HEK293 (cell line): Measurements from ENCODE around the gene TMEM121B.

Experiments used
- CTCF ChIA-PET: fragments of 350-600 bp; formaldehyde crosslinking; extraction: SDS; loops from one replicate; lab custom pipeline; 2021; ENCODE audit warnings: antibody characterized with exemption; lab: Yijun Ruan, JAX
- POLR2A ChIA-PET: fragments of 300-600 bp; formaldehyde crosslinking; extraction: SDS; loops from one replicate; lab custom pipeline; 2020; ENCODE audit warnings: antibody characterized with exemption, inconsistent platforms; lab: Yijun Ruan, JAX
- H3K27ac ChIP-seq: fragments of 200-500 bp; sonication (Bioruptor generic); 2 replicates; pipeline ENCODE4 v1.5.1; 2014; ENCODE audit warnings: low read depth, low read length, control low read depth, inconsistent platforms; ENCODE audit errors: extremely low read depth
- H3K36me3 ChIP-seq, 2 experiments: fragments of 200-500 bp in 1 of 2; sonication (Bioruptor generic) in 1 of 2; 1 replicate in 1 of 2; 2 replicates in 1 of 2; pipeline ENCODE4 v1.5.1; 2014 to 2017; ENCODE audit warnings: inconsistent platforms in 2 of 2, low read length in 2 of 2; ENCODE audit not compliant: control insufficient read depth in 2 of 2, insufficient read depth in 1 of 2
- H3K4me1 ChIP-seq: fragments of 200-500 bp; sonication (Bioruptor generic); 2 replicates; pipeline ENCODE4 v1.5.1; 2014; ENCODE audit warnings: mild to moderate bottlenecking, low read length, inconsistent platforms; ENCODE audit not compliant: control insufficient read depth, insufficient read depth
- H3K4me3 ChIP-seq: 2 replicates; pipeline ENCODE4 v1.5.1; 2011; ENCODE audit warnings: low read depth, mild to moderate bottlenecking, control low read depth, low read length, moderate library complexity
- H3K9me3 ChIP-seq: fragments of 200-500 bp; sonication (Bioruptor generic); 2 replicates; pipeline ENCODE4 v1.5.1; 2014; ENCODE audit warnings: low read depth, low read length, inconsistent platforms; ENCODE audit not compliant: control insufficient read depth, insufficient read depth
- GLI2 ChIP-seq: fragments of 450-650 bp; formaldehyde crosslinking; IDR thresholded peaks from 2 replicates; pipeline ENCODE4; 2017; ENCODE audit warnings: missing biosample characterization, missing genetic modification characterization, low read depth, borderline replicate concordance
- KLF10 ChIP-seq: fragments of 450-650 bp; IDR thresholded peaks from 2 replicates; pipeline ENCODE4 v1.5.1; 2018; ENCODE audit warnings: missing biosample characterization, mild to moderate bottlenecking, missing genetic modification characterization
- SCRT1 ChIP-seq: fragments of 450-650 bp; formaldehyde crosslinking; IDR thresholded peaks from 2 replicates; pipeline ENCODE4 v1.5.1; 2016; ENCODE audit warnings: missing biosample characterization, missing genetic modification characterization, borderline replicate concordance
- ZFHX2 ChIP-seq: fragments of 450-650 bp; formaldehyde crosslinking; conservative IDR thresholded peaks from 2 replicates; pipeline ENCODE4 v1.5.1; 2016; ENCODE audit warnings: missing biosample characterization, missing genetic modification characterization
- ZNF112 ChIP-seq: fragments of 450-650 bp; formaldehyde crosslinking; IDR thresholded peaks from 2 replicates; pipeline ENCODE4 v1.5.0; 2017; ENCODE audit warnings: missing biosample characterization, missing genetic modification characterization
- ZNF211 ChIP-seq: fragments of 450-650 bp; formaldehyde crosslinking; IDR thresholded peaks from 2 replicates; pipeline ENCODE4 v1.5.1; 2016; ENCODE audit warnings: low read depth, missing biosample characterization, missing genetic modification characterization
- ZNF391 ChIP-seq: fragments of 450-650 bp; formaldehyde crosslinking; IDR thresholded peaks from 2 replicates; pipeline ENCODE4 v1.5.1; 2016; ENCODE audit warnings: low read depth, missing biosample characterization, missing genetic modification characterization, borderline replicate concordance
- ZNF473 ChIP-seq: fragments of 450-650 bp; formaldehyde crosslinking; IDR thresholded peaks from 2 replicates; pipeline ENCODE4 v1.5.1; 2017; ENCODE audit warnings: missing biosample characterization, missing genetic modification characterization
- ZNF555 ChIP-seq: fragments of 450-650 bp; formaldehyde crosslinking; conservative IDR thresholded peaks from 2 replicates; pipeline ENCODE4 v1.5.1; 2017; ENCODE audit warnings: missing biosample characterization, mild to moderate bottlenecking, missing genetic modification characterization, inconsistent platforms
- ZNF777 ChIP-seq: fragments of 450-650 bp; formaldehyde crosslinking; IDR thresholded peaks from 2 replicates; pipeline ENCODE4 v1.5.1; 2017; ENCODE audit warnings: missing biosample characterization, missing genetic modification characterization, borderline replicate concordance
- ZNF843 ChIP-seq: fragments of 450-650 bp; formaldehyde crosslinking; IDR thresholded peaks from 2 replicates; pipeline ENCODE4 v1.5.1; 2016; ENCODE audit warnings: missing biosample characterization, missing genetic modification characterization
- TF ChIP-seq, protein P1 (sequence below): fragments of 450-650 bp; formaldehyde crosslinking; IDR thresholded peaks from 2 replicates; pipeline ENCODE4 v1.5.1; 2016; ENCODE audit warnings: missing biosample characterization, missing genetic modification characterization
- TF ChIP-seq, protein P2 (sequence below): fragments of 450-650 bp; formaldehyde crosslinking; conservative IDR thresholded peaks from 2 replicates; pipeline ENCODE4 v1.5.1; 2016; ENCODE audit warnings: low read depth, missing biosample characterization, missing genetic modification characterization
- TF ChIP-seq, protein P3 (sequence below): fragments of 450-650 bp; IDR thresholded peaks from 2 replicates; pipeline ENCODE4 v1.5.1; 2018; ENCODE audit warnings: missing biosample characterization, mild to moderate bottlenecking, missing genetic modification characterization
- TF ChIP-seq, protein P4 (sequence below): fragments of 450-650 bp; formaldehyde crosslinking; IDR thresholded peaks from 2 replicates; pipeline ENCODE4 v1.5.1; 2016; ENCODE audit warnings: missing biosample characterization, missing genetic modification characterization
- TF ChIP-seq, protein P5 (sequence below): fragments of 450-650 bp; formaldehyde crosslinking; IDR thresholded peaks from 2 replicates; pipeline ENCODE4 v1.5.1; 2016; ENCODE audit warnings: missing biosample characterization, missing genetic modification characterization

The TMEM121B gene

DNA sequence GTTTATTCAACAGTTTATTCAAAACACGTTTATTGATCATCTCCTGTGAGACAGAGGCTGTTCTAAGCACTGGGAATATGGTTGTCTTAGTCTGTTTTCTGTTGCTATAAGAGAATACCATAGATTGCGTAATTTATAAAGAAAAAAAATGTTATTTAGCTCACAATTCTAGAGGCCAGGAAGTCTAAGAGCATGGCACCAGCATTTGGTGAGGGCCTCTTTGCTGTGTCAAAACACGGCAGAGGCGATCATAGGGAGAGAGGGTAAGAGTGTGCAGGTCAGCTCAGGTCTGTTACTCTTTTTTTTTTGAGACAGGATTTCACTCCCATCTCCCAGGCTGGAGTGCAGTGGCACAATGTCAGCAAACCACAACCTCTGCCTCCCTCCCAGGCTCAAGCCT lies 41.6 kb downstream of the TMEM121B start (continued):
- TF ChIP-seq ZNF473 = no peak
- TF ChIP-seq ZNF777 (tag by site-specific recombination) = no peak
- no peak for TF ChIP-seq KLF10
- no peak for TF ChIP-seq SCRT1 (tag by site-specific recombination)
- TF ChIP-seq, protein P1, sequence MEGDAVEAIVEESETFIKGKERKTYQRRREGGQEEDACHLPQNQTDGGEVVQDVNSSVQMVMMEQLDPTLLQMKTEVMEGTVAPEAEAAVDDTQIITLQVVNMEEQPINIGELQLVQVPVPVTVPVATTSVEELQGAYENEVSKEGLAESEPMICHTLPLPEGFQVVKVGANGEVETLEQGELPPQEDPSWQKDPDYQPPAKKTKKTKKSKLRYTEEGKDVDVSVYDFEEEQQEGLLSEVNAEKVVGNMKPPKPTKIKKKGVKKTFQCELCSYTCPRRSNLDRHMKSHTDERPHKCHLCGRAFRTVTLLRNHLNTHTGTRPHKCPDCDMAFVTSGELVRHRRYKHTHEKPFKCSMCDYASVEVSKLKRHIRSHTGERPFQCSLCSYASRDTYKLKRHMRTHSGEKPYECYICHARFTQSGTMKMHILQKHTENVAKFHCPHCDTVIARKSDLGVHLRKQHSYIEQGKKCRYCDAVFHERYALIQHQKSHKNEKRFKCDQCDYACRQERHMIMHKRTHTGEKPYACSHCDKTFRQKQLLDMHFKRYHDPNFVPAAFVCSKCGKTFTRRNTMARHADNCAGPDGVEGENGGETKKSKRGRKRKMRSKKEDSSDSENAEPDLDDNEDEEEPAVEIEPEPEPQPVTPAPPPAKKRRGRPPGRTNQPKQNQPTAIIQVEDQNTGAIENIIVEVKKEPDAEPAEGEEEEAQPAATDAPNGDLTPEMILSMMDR (tag by site-specific recombination) = no peak
- no peak for TF ChIP-seq ZNF555 (tag by site-specific recombination)
- no peak for TF ChIP-seq ZFHX2 (tag by site-specific recombination)
- no peak for TF ChIP-seq ZNF843
- TF ChIP-seq ZNF391 (tag by site-specific recombination) = no peak

DNA sequence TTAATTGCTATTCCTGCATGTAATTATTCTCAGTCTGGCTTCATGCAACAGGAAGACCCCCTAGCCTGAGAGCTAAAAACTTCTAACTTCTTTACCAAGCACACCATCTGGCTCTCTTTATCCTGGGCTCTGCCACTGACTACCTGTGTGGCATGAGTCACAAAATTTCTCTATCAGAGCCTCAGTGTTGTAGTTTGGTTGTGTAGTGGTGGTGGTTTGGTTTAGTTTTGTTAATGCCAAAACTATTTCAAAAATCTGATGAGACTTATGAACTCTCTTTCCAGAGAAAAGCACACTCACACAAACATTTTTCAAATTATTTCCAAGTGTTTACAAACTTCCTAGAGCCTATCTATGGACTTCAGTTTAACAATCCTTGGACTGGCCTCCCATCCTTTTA lies 43.9 kb downstream of the TMEM121B start:
- Histone ChIP-seq H3K4me3 (no peak overlapping the region), H3K9me3 (no peaks in the 10 kb centered on the region; the same call in 1 of the 2 replicates), H3K4me1 (no peaks in the 10 kb centered on the region), H3K27ac (no peak overlapping the region), H3K36me3 (no peaks in the 10 kb centered on the region)
- ChIA-PET CTCF (interaction anchor here (0.7 to 5.6 kb wide), 7 partner anchors 16 to 996 kb away, joined by 3 to 49 read pairs (median 6); no protein-coding TSS in a partner anchor), POLR2A (no interaction called here)
- TF ChIP-seq ZNF112 (tag by site-specific recombination) (no peak), GLI2 (tag by site-specific recombination) (no peak), ZNF211 (tag by site-specific recombination) (no peak)
- TF ChIP-seq, protein P2, sequence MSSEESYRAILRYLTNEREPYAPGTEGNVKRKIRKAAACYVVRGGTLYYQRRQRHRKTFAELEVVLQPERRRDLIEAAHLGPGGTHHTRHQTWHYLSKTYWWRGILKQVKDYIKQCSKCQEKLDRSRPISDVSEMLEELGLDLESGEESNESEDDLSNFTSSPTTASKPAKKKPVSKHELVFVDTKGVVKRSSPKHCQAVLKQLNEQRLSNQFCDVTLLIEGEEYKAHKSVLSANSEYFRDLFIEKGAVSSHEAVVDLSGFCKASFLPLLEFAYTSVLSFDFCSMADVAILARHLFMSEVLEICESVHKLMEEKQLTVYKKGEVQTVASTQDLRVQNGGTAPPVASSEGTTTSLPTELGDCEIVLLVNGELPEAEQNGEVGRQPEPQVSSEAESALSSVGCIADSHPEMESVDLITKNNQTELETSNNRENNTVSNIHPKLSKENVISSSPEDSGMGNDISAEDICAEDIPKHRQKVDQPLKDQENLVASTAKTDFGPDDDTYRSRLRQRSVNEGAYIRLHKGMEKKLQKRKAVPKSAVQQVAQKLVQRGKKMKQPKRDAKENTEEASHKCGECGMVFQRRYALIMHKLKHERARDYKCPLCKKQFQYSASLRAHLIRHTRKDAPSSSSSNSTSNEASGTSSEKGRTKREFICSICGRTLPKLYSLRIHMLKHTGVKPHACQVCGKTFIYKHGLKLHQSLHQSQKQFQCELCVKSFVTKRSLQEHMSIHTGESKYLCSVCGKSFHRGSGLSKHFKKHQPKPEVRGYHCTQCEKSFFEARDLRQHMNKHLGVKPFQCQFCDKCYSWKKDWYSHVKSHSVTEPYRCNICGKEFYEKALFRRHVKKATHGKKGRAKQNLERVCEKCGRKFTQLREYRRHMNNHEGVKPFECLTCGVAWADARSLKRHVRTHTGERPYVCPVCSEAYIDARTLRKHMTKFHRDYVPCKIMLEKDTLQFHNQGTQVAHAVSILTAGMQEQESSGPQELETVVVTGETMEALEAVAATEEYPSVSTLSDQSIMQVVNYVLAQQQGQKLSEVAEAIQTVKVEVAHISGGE (tag by site-specific recombination) = no peak
- TF ChIP-seq, protein P3, sequence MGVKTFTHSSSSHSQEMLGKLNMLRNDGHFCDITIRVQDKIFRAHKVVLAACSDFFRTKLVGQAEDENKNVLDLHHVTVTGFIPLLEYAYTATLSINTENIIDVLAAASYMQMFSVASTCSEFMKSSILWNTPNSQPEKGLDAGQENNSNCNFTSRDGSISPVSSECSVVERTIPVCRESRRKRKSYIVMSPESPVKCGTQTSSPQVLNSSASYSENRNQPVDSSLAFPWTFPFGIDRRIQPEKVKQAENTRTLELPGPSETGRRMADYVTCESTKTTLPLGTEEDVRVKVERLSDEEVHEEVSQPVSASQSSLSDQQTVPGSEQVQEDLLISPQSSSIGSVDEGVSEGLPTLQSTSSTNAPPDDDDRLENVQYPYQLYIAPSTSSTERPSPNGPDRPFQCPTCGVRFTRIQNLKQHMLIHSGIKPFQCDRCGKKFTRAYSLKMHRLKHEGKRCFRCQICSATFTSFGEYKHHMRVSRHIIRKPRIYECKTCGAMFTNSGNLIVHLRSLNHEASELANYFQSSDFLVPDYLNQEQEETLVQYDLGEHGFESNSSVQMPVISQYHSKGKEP = no peak
- TF ChIP-seq, protein P4, sequence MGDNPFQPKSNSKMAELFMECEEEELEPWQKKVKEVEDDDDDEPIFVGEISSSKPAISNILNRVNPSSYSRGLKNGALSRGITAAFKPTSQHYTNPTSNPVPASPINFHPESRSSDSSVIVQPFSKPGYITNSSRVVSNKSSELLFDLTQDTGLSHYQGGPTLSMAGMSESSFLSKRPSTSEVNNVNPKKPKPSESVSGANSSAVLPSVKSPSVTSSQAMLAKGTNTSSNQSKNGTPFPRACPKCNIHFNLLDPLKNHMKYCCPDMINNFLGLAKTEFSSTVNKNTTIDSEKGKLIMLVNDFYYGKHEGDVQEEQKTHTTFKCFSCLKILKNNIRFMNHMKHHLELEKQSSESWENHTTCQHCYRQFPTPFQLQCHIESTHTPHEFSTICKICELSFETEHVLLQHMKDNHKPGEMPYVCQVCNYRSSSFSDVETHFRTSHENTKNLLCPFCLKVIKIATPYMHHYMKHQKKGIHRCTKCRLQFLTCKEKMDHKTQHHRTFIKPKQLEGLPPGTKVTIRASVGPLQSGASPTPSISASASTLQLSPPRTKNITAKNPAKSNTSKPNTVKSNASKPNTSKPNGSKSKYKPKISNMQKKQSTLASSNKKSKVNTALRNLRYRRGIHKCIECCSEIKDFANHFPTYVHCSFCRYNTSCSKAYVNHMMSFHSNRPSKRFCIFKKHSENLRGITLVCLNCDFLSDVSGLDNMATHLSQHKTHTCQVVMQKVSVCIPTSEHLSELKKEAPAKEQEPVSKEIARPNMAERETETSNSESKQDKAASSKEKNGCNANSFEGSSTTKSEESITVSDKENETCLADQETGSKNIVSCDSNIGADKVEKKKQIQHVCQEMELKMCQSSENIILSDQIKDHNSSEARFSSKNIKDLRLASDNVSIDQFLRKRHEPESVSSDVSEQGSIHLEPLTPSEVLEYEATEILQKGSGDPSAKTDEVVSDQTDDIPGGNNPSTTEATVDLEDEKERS (tag by site-specific recombination) = no peak
- TF ChIP-seq, protein P5, sequence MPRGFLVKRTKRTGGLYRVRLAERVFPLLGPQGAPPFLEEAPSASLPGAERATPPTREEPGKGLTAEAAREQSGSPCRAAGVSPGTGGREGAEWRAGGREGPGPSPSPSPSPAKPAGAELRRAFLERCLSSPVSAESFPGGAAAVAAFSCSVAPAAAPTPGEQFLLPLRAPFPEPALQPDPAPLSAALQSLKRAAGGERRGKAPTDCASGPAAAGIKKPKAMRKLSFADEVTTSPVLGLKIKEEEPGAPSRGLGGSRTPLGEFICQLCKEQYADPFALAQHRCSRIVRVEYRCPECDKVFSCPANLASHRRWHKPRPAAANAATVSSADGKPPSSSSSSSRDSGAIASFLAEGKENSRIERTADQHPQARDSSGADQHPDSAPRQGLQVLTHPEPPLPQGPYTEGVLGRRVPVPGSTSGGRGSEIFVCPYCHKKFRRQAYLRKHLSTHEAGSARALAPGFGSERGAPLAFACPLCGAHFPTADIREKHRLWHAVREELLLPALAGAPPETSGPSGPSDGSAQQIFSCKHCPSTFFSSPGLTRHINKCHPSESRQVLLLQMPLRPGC = no peak
